Fibroblast of upper back skin (primary cell): ENCODE results near the gene ANAPC2.

ENCODE experiments used
- DNase-seq: peaks from one replicate; pipeline ENCODE4 v3.0.0-alpha.2; 2013

ANAPC2 gene

DNA sequence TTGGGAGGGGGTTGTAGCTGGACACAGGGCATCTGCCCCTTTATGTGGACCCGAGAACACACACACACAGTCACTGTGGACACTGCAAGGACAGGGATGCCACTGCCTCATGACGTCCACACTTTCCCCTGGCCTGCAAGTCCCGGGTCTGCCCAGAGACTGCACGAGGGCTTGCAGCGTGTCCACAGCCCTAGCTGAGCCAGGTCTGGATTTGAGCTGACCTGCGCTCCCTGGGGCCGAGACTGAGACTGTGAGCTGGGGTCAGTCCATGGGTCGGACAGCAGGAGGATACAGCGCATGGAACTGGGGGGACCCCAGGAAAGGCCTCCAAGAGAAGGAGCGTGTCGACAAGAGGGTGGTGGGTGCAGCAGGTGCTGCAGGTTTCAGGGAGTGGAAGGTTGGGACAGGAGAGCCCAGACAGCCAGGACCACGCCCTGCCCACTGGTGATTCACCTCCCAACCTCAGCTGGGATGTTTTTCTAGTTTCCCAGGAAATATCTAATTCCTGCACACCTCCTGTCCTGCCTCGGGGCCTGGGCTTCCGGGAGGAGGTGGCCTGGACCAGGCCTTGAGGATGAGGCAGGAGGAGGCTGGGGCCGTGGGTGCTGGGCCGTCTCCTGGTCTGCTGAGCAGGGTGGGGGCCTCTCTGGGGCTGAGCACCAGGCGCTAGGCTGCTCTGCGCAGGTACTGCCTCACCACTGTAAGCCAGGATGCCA, 38.1 kb upstream of the ANAPC2 start:
- DNase-seq, result no peak

DNA sequence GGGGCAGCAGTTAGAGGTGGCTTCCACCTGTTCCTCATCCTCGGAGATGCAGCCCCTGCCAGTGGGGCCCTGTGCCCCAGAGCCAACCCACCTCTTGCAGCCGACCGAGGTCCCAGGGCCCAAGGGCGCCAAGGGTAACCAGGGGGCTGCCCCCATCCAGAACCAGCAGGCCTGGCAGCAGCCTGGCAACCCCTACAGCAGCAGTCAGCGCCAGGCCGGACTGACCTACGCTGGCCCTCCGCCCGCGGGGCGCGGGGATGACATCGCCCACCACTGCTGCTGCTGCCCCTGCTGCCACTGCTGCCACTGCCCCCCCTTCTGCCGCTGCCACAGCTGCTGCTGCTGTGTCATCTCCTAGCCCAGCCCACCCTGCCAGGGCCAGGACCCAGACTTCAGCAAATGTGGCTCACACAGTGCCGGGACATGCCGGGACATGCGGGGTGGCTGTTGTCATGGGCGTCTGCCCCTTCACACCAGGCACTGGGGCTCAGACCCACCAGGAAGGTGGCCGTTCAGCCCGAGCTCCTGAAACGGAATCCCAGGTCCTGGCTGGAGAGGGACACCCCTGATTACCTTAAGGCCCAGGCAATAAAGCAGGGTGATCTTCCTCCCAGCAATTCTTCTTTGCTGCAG, 37.5 kb upstream of the ANAPC2 start:
- DNase-seq, result no peak

DNA sequence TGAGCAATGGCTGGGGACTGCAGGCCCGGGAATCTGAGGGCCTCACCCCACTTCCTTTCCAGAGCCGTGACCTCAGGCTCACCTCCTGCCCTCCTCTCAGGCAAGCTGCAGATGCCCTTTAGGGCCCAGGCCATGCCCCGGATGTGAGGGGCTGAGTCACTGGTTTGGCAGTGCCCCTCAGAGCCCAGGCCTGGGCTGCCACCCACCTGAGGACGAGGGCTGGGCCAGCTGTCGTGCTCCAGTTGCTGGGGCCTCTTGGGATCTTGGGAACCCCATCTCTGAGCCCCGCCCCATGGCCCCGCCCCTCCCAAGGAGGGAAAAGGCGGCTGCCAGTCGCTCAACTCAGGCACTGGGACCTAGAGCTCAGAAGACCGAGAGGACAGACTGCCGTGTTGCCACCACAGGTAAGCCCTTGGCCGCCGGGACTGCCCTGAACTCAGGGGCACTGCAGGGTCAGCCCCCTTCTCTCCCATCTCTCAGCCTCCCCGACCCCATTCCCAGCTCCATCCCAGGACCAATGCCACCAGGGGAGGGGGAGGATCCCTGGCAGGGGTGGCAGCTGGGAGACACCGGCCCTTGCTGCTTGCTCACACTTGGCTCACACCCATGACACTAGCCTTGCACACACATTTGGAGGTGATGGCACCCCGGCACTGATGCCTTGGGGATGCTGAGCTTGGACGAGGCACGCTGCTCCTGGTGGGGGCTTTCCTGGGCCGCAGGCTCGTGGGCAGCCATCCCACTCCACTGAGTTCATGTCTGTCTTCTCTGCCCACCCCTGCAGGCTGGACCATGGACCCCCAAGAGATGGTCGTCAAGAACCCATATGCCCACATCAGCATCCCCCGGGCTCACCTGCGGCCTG, 36.7 kb upstream of the ANAPC2 start, which contains the start of gene CYSRT1:
CYSRT1 (plus strand) TSS at position 345 of the 865 bp plus-strand sequence; CDS start at position 793, 448 bp downstream.
- no peak for DNase-seq

DNA sequence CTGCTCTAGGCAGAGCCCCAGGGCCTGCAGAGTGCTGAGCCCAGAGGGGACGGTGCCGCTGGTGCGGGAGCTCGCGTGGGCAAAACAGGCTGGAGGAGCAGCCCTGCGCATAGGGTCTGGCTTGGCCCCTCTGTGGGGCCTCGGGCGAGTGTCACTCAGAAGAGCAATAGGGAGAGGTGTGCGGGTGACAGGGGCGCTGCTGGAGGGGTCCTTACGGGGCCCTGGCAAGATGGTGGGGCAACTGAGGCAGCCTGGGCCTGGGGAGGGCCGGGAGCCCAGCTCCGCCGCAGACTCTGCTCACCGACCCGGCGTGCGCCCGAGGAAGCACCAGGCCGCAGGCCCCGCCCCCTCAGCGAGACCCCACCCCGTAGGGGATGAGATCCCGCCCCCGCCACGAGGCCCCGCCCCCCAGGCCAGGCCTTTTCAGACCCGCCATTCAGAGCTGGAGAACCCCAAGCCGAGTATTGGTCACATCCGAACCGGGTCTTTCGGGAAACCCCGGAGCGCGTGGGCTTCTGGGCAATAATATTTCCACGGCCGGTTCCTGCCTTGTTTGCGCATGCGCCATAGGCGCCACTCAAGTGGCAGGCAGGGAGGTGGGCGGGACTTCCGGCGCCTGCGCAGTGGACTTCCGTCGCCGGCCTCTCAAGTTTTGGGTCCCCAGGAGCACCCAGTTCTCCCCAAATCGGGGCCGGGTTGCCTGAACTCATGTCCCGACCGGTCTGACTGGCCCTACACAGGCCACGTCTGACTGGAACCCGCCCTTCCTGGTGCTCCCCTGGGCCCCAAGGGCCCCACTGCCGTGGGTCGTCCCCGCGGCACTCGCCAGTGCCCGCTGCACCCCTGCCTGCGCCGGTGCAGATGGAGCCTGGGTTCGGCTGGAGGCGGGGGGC, 35.0 kb upstream of the ANAPC2 start:
- peak; percentile 99 for DNase-seq

DNA sequence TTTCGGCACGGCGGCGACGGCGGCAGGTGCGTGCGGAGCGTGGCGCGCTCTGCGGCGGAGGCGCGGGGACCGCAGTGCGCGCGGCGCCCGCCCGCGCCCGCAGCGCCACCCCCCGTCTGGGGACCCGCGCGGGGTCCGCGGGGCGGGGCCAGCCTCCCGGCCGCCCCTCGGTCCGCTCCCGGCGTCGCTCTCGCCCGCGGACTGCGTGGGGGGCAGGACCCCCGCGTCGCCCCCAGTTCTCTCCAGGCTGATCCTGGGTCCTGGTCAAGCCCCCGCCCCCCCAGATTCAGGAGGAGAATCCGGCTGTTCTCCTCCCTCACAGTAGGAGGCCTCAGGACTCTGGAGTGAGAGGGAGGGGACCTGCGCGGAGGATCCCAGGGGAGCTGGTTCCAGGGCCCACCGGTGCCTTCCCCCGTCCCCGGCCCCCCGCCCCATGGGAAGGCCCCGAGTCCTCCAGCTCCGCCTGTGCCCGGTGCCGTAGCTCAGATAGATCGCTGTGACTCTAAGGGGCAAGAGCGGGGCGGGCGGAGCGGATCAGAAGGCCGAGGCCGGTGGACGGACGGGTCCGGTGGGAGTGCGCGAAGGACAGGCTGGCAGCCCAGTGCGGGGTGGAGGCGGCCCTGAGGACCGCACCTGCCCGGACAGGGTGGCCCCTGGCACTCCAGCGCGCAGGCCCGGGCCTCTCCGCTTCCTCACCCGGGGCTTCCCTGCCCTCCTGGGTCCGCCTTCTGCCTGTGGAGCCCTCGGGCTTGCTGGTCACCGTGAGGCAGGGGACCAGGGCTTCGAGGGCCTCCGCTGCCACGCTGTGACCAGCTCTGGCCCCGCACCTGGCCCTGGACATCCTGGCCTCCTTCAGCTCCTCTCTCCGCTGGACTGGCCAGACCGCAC, 34.1 kb upstream of the ANAPC2 start, which contains the start of gene RNF208:
RNF208 (minus strand) TSS at position 51 of the 888 bp plus-strand sequence. CDS start 1,028 bp downstream, outside the sequence.
- DNase-seq, result no peak

DNA sequence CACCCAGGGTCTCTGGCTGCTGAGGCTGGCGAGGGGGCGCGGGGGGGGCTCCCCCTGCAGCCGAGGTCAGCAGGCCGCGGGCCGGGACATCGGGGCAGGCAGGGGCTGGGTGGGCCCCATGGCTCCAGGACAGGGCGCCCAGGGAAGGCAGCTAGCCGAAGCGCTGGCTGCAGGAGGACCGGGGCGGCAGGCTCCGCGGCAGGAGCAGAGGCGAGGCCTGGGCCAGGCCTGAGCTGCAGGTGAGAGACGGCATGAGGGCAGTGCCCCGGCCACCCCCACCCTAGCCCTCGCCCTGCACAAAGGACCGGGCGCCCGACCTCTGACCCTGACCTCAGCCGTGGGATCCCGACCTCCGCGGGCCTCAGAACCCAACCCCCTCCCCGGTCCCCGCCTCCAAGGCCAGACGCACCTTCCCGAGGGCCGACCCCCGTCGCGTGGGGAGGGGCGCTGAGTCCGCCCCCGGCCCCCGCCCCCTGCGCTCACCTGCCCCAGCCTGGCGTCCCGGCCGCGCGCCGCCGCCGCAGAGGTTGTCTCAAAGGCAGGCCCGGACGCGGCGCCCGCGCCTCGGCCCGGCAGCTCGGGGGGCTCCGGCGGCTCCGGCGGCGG, 33.2 kb upstream of the ANAPC2 start:
- DNase-seq, result no peak

DNA sequence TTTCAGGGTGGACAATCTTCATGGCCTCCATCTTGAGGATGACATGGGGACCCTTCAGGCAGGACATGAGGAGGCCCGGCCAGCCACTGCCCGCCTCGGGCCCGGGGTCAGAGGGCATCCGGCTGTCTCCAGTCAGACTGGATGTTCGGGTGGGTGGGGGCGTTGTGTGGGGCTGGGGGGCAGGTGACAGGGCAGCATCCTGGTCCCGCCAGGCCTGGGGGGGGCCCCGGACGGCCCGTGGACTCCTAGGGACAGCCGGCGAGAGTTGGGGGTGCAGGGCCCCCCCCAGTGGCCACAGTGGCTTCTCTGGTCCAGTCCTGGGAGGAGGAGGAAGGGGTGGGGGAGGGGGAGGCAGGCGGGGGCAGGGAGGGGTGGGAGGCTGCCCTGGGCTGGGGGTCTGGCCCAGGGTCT, 32.7 kb upstream of the ANAPC2 start:
- DNase-seq, result no peak

DNA sequence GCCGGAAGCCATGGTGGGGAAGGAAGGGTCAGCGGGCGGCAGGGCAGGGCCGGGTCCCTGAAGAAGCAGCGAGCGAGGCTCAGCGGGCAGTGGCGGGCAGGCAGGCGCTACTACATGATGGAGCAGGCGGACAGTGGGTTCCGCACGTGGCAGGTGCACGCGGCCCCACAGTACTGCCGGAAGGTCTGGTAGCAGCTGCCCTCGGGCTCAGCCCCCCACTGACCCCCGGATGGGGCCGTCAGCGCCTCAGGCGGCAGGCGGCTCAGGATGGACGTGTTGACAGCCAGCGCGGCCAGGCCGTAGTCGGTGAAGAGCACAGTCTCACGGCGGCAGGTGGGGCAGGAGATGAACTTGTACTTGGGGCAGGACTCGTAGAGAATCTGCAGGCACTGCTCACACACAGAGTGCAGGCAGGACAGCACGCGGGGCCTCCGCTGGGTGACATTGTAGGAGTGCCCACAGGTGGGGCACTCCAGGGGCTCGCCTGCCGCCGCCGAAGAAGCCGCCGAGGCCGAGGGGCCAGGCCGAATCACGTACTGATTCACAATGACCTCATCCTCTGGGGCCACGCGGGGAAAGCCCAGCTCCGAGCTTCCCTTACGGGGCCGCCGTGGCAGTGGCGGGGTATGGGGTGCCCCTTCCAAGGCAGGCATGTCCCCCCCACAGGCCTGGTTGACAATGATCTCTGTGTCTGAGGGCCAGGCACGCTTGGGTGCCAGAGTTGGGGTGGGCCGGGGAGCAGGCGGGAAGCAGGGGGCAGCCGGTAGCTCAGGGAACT, 32.1 kb upstream of the ANAPC2 start:
- no peak for DNase-seq

DNA sequence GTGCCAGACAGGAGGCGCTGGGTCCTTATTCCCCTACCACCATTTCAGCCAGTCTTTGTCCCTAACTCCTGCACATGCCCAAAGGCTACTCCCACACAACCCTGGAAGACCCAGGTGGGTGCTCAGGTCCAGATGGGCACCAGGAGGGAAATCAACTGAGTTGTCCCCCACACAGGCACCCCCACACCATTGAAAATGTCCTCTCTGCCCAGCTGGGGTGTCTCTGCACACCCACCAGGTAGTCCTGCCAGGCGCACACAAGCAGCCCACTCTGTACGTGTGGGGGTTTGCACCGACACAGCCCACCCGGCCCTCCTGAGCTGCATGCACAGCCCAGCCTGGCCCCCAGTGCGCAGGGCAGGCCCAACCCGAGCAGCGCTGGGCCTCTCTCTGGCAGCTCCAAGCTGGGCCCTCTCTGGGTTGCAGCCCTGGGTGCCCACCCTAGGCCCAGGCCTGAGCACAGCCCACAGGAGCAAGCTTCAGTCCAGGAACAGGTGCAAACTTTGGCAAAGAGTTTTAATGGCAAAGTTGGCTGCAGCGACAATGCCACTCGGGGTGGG, 31.5 kb upstream of the ANAPC2 start:
- DNase-seq, result no peak

DNA sequence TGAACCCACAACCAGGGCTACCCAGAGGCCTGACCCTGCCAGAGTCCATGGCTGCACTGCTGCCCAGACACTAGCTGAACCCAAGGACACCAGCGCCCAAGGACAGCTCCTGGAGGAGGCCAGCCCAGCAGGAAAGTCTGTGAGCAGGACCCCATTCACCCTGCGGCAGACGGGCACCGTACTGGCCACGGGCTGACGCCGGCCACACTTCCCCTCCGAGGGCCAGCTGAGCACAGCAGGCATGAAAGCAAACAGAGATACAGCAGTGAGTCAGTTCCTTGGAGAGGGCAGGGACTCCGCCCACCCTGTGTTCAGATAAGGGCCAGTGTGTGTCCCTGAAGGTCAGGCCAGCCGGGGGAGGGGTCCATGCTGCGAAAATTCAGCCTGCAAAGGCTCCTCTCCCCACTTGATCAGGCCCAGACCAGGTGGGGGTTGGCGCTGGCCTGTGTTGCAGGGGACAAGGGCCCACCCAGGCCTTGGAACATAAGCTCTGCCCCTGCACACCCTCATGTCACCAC, 30.5 kb upstream of the ANAPC2 start:
- DNase-seq, result no peak

DNA sequence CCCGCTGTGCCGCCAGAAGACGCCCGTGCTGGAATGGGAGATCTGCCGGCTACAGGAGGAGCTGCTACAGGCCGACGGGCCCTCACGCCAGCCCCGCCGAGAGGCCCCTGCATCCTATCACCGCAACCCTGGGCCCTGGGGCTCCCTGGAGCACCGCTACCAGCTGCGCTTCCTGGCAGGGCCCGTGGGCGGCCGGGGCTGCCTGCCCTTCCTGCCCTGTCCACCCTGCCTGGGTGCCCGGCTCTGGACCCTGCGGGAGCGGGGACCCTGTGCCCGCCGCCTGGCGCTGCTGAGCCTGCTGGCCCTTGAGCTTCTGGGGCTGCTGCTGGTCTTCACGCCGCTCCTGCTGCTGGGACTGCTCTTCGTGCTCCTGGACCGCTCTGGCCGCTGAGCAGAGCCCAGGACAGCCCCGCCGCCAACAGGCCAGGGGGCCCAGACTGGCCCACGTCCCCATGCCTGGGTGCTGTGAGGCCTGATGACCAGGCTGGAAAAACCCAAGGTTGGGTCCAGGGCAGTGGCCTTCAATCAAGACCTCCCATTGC, 29.9 kb upstream of the ANAPC2 start:
- no peak for DNase-seq

DNA sequence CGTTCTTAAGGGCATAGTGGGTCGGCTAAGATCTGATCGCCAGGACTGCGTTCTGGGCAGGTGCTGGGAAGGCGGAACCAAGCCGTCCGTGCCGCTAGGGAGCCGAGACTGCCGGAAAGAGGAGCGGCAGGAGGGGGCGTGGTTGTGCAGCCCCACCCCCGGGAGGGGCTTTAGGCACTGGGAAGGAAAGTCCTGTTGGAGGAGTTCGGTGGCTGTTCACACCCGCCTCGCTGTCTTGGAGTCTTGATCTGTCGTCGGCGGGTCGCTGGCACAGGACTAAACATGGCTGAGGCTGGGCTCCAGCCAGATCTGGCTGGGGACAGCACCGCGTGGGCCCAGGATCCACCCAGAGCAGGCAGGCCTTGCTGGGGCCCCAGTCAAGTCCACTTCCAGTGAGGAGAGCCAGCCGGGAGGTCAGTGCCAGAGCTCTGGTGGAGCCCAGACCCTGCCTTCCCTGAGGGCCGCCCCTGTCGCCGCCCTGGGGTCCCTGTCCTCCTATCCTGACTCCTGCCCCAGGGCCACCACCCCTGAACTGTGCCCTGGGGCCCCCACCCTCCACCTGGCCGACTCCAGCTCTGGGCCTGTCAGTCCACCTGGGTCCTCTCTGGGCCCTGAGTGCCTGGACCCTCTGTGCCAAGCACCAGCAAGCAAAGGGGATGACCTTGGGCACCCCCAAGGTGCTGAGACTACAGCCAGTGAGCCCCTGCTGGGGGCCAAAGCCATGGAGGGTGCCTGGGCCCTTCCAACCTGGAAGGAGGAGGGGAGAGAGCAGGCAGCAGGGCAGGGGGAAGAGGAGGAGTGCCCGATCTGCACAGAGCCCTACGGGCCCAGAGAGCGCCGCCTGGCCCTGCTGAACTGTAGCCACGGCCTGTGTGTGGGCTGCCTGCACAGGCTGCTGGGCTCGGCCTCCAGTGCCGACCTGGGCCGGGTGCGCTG, 29.2 kb upstream of the ANAPC2 start:
- DNase-seq, result no peak

DNA sequence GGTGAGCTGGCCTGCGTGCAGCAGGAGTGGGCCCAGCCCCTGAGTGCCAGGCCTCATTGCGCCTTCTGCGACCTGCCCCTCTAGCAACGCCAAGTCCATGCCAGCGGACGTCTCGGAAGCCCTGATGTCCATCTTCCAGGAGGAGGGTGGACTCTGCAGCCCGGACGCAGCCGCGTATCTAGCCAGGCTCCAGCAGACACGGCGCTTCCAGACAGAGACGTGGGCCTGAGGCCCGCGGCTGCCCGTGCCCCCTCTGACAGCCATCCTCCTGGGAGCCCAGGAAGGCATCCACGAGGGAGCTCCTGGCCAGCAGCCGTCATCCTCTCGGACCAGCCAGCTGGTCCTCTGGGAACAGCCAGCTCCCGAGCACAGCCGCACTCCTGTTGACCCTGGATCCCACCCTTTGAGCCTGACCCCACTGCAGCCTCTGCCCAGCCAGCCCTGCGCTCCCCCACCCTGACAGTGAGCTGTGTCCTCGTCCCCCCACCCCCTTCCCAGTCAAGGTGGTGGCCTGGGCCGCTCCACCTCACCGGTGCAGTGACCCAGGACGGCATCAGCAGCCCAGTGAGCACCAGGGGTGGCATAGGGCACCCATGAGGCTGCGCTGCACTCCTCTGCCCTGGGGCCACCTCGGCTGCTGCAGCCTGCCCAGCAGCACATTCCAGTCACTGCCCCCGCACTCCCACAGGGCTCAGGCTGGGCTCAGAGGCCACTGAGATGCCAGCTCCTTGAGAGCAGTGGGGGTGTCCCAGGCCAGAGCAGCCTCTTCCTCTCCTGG, 28.0 kb upstream of the ANAPC2 start:
- DNase-seq, result no peak

DNA sequence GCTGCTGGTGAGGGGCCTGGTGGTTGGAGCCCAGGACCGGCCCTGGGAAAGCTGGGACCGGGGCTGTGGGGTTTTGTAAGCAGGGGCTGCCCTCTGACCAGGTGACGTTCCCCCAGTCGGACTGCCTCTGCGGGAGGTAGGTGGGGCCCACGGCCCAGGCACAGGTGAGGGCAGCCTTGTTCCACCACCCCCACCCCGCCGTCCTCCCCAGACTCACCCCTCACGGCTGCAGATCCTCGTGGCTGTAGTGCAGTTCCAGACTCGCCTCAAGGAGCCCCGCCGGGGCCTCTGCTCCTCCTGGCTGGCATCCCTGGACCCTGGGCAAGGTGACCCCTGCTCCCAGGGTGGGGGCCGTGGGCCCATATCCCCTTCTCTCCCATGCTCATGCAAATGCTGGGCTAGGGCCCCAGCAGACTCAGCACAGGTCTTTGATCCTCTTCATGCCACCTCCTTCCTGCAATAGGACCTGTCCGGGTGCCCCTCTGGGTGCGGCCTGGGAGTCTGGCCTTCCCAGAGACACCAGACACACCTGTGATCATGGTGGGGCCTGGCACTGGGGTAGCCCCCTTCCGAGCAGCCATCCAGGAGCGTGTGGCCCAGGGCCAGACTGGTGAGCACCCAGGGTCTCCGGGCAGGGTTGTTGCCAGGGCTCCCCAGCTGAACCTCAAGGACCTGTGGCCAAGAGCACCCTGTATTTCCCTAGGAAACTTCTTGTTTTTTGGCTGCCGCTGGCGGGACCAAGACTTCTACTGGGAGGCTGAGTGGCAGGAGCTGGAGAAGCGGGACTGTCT, 27.0 kb upstream of the ANAPC2 start:
- no peak for DNase-seq

DNA sequence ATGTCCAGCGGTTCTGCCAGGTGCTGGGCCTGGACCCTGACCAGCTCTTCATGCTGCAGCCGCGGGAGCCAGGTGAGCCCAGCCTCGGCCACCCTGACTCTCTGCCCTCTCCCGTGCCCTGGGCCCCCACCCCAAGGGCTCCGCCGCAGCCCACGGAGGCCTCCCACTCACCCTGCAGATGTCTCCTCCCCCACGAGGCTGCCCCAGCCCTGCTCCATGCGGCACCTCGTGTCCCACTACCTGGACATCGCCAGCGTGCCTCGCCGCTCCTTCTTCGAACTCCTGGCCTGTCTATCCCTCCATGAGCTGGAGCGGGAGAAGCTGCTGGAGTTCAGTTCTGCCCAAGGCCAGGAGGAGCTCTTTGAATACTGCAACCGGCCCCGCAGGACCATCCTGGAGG, 26.3 kb upstream of the ANAPC2 start:
- no peak for DNase-seq
